CD14-positive monocyte (primary cell): ENCODE measurements around the gene MGAT5B. TPM values are rescaled to one million over a fixed set of nuclear protein-coding genes. Genes with fewer than 3 reads are reported as not detected.

ENCODE experiments used
- DNase-seq, 3 donors: peaks; one replicate each; pipeline ENCODE4 v3.0.0-alpha.2; 2011 to 2022
- H2AFZ ChIP-seq: 2 replicates; pipeline ENCODE4 v1.6.0; 2012; ENCODE audit warnings: mild to moderate bottlenecking, low read depth, low read length, inconsistent platforms; ENCODE audit not compliant: insufficient read depth, poor library complexity, severe bottlenecking
- H3K27ac ChIP-seq, 2 donors: 1 replicate in 1 of 2; 2 replicates in 1 of 2; pipeline ENCODE4 v1.5.1; 2012 to 2013; ENCODE audit warnings: low read length in 2 of 2, control low read depth in 1 of 2, inconsistent platforms in 1 of 2, low read depth in 1 of 2, mild to moderate bottlenecking in 1 of 2
- H3K27me3 ChIP-seq, 2 donors: one replicate each; pipeline versions ENCODE4 v1.6.0 to v1.6.1; 2011 to 2013; ENCODE audit warnings: low read length in 2 of 2; ENCODE audit not compliant: control insufficient read depth in 2 of 2, insufficient read depth in 2 of 2
- H3K36me3 ChIP-seq, 2 donors: replicated peaks in 1 of 2; 1 replicate in 1 of 2; 2 replicates in 1 of 2; pipeline versions ENCODE4 v1.5.1 to v1.6.1; 2012 to 2013; ENCODE audit warnings: low read length in 2 of 2, control low read depth in 1 of 2, inconsistent platforms in 1 of 2, mild to moderate bottlenecking in 1 of 2; ENCODE audit not compliant: insufficient read depth in 2 of 2, control insufficient read depth in 1 of 2
- H3K4me1 ChIP-seq, 2 donors: 1 replicate in 1 of 2; 2 replicates in 1 of 2; pipeline versions ENCODE4 v1.5.1 to v1.6.1; 2012 to 2013; ENCODE audit warnings: low read length in 2 of 2, control low read depth in 1 of 2, inconsistent platforms in 1 of 2, mild to moderate bottlenecking in 1 of 2, moderate library complexity in 1 of 2; ENCODE audit not compliant: insufficient read depth in 2 of 2, control insufficient read depth in 1 of 2
- H3K4me2 ChIP-seq: replicated peaks from 2 replicates; pipeline ENCODE3; 2012; ENCODE audit warnings: low read length, moderate library complexity, mild to moderate bottlenecking; ENCODE audit not compliant: poor library complexity, severe bottlenecking; ENCODE audit errors: extremely low read depth
- H3K4me3 ChIP-seq, 3 experiments: fragments of 200-600 bp in 1 of 3; sonication (generic) in 1 of 3; replicated peaks in 1 of 3; 1 replicate in 2 of 3; 2 replicates in 1 of 3; pipeline ENCODE4 v1.5.1; 2011 to 2013; ENCODE audit warnings: low read length in 3 of 3, mild to moderate bottlenecking in 3 of 3, control low read depth in 2 of 3, low read depth in 2 of 3, inconsistent platforms in 1 of 3, moderate library complexity in 1 of 3
- H3K79me2 ChIP-seq: 2 replicates; pipeline ENCODE4 v1.6.0; 2012; ENCODE audit warnings: mild to moderate bottlenecking, control low read depth, inconsistent platforms, low read length, moderate library complexity; ENCODE audit not compliant: insufficient read depth
- H3K9ac ChIP-seq: 2 replicates; pipeline ENCODE4 v1.6.0; 2017; ENCODE audit warnings: low read length, mild to moderate bottlenecking; ENCODE audit not compliant: insufficient read depth, poor library complexity, severe bottlenecking
- H3K9me3 ChIP-seq, 2 donors: replicated peaks in 1 of 2; 1 replicate in 1 of 2; 2 replicates in 1 of 2; pipeline versions ENCODE4 v1.5.1 to v1.6.1; 2012 to 2013; ENCODE audit warnings: low read length in 2 of 2, control low read depth in 1 of 2; ENCODE audit not compliant: control insufficient read depth in 1 of 2, insufficient read depth in 1 of 2
- H4K20me1 ChIP-seq: 2 replicates; pipeline ENCODE4 v1.6.0; 2012; ENCODE audit warnings: mild to moderate bottlenecking, low read length, control low read depth, moderate library complexity; ENCODE audit not compliant: insufficient read depth
- H3K27ac Mint-ChIP-seq, 7 donors: one replicate each; pipeline ENCODE4 v1.8.0; 2020; ENCODE audit warnings: mild to moderate bottlenecking in 7 of 7, mixed read lengths in 7 of 7, moderate library complexity in 6 of 7, inconsistent platforms in 2 of 7
- H3K27me3 Mint-ChIP-seq, 3 donors: one replicate each; pipeline ENCODE4 v1.8.0; 2021 to 2022; ENCODE audit warnings: low read depth in 3 of 3, mild to moderate bottlenecking in 3 of 3, mixed read lengths in 3 of 3, moderate library complexity in 3 of 3, inconsistent platforms in 1 of 3
- H3K36me3 Mint-ChIP-seq, 2 donors: one replicate each; pipeline ENCODE4 v1.8.0; 2020; ENCODE audit warnings: mixed read lengths in 2 of 2, inconsistent platforms in 1 of 2, mild to moderate bottlenecking in 1 of 2
- H3K4me1 Mint-ChIP-seq: one replicate; pipeline ENCODE4 v1.8.0; 2020; ENCODE audit warnings: mild to moderate bottlenecking, mixed read lengths
- H3K4me3 Mint-ChIP-seq, 2 donors: one replicate each; pipeline ENCODE4 v1.8.0; 2020; ENCODE audit warnings: mild to moderate bottlenecking in 2 of 2, mixed read lengths in 2 of 2, moderate library complexity in 1 of 2
- H3K9me3 Mint-ChIP-seq, 7 donors: one replicate each; pipeline ENCODE4 v1.8.0; 2020 to 2022; ENCODE audit warnings: mixed read lengths in 7 of 7, mild to moderate bottlenecking in 6 of 7, moderate library complexity in 6 of 7, inconsistent platforms in 2 of 7
- WGBS: methylation state at CpG from one replicate; pipeline ENCODE4 v1.1.5; 2013; ENCODE audit warnings: missing lambda C conversion rate; ENCODE audit not compliant: insufficient coverage; 5-methylcytosine and 5-hydroxymethylcytosine counted together
- intact Hi-C, 2 donors: fragments of 100-400 bp; cut with micrococcal nuclease; formaldehyde crosslinking; loops; one replicate each; pipeline versions ENCODE4 v1.15.0 to v1.15.1; 2023
- polyA plus RNA-seq, 3 donors: library from polyadenylated mRNA; depleted of rRNA in 1 of 3; unstranded in 2 of 3; stranded (reverse) in 1 of 3; fragments of 300-500 nt in 2 of 3; fragments of >200 nt in 1 of 3; fragmentation: Illumina TruSeq in 2 of 3; gene quantifications; 1 replicate in 2 of 3; 2 replicates in 1 of 3; pipeline ENCODE4 v1.2.3, GENCODE V29; 2012 to 2021
- TF ChIP-seq, protein P1 (sequence below): fragments of 200-600 bp; IDR thresholded peaks from one replicate; pipeline ENCODE4 v1.8.0; 2022; ENCODE audit warnings: antibody characterized with exemption, mild to moderate bottlenecking

Gene MGAT5B
- polyA plus RNA-seq, 3 donors: not detected

GRCh38 chr17:76927577-76927976, 59.4 kb downstream of the MGAT5B start:
- H3K9ac ChIP-seq: no peak overlapping the region
- no peak overlapping the region for H3K4me2 ChIP-seq
- no peaks in the 10 kb centered on the region for H3K36me3 ChIP-seq
- H3K9me3 Mint-ChIP-seq: peaks cover 0 to 3% (median 0%) of the 10 kb centered on the region in 7 donors
- no peaks in the 10 kb centered on the region for H4K20me1 ChIP-seq
- intact Hi-C loops: no loop called here
- H3K79me2 ChIP-seq: no peaks in the 10 kb centered on the region
- no peak overlapping the region for H3K27ac ChIP-seq
- TF ChIP-seq, protein P1, sequence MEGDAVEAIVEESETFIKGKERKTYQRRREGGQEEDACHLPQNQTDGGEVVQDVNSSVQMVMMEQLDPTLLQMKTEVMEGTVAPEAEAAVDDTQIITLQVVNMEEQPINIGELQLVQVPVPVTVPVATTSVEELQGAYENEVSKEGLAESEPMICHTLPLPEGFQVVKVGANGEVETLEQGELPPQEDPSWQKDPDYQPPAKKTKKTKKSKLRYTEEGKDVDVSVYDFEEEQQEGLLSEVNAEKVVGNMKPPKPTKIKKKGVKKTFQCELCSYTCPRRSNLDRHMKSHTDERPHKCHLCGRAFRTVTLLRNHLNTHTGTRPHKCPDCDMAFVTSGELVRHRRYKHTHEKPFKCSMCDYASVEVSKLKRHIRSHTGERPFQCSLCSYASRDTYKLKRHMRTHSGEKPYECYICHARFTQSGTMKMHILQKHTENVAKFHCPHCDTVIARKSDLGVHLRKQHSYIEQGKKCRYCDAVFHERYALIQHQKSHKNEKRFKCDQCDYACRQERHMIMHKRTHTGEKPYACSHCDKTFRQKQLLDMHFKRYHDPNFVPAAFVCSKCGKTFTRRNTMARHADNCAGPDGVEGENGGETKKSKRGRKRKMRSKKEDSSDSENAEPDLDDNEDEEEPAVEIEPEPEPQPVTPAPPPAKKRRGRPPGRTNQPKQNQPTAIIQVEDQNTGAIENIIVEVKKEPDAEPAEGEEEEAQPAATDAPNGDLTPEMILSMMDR: no peak
- peaks cover 3 to 13% (median 5%) of the 10 kb centered on the region in 3 donors for H3K27me3 Mint-ChIP-seq
- no peak overlapping the region for H3K4me3 Mint-ChIP-seq
- H3K4me3 ChIP-seq: no peak overlapping the region
- H3K36me3 Mint-ChIP-seq: no peaks in the 10 kb centered on the region
- no peak overlapping the region for H2AFZ ChIP-seq
- no peaks in the 10 kb centered on the region for H3K4me1 ChIP-seq
- DNase-seq: no peak
- no peak overlapping the region for H3K27ac Mint-ChIP-seq
- no peaks in the 10 kb centered on the region for H3K27me3 ChIP-seq
- H3K4me1 Mint-ChIP-seq: no peaks in the 10 kb centered on the region
- H3K9me3 ChIP-seq: no peaks in the 10 kb centered on the region
- 96% methylated on average over 12 of the region's 12 CpGs for WGBS

- Histone ChIP-seq H3K79me2 (no peaks in the 10 kb centered on the region), H4K20me1 (no peaks in the 10 kb centered on the region), H3K36me3 (no peaks in the 10 kb centered on the region), H3K9ac (no peak overlapping the region), H3K27me3 (no peaks in the 10 kb centered on the region), H3K4me3 (no peak overlapping the region), H2AFZ (no peak overlapping the region), H3K9me3 (no peaks in the 10 kb centered on the region), H3K4me2 (no peak overlapping the region), H3K27ac (no peak overlapping the region), H3K4me1 (no peaks in the 10 kb centered on the region)
- Mint-ChIP-seq H3K27ac (no peak overlapping the region), H3K27me3 (peaks cover 3 to 10% (median 3%) of the 10 kb centered on the region in 3 donors), H3K36me3 (no peaks in the 10 kb centered on the region), H3K4me3 (no peak overlapping the region), H3K9me3 (peaks cover 0 to 3% (median 0%) of the 10 kb centered on the region in 7 donors), H3K4me1 (no peaks in the 10 kb centered on the region)
- 81% methylated on average over 4 of the region's 4 CpGs for WGBS
- TF ChIP-seq, protein P1: no peak
- no peak for DNase-seq
- intact Hi-C loops: no loop called here
Observed at GRCh38 chr17:76927982-76928381, 59.8 kb downstream of the MGAT5B start.
